PC-9 (cell line): Measurements from ENCODE around the gene HEATR3.

ENCODE experiments used
- CTCF ChIP-seq: fragments of 200-600 bp; sonication (generic); conservative IDR thresholded peaks from 2 replicates; pipeline ENCODE4 v1.6.1; 2017; ENCODE audit warnings: mixed run types, antibody characterized with exemption, mild to moderate bottlenecking, moderate library complexity
- EZH2 ChIP-seq: fragments of 200-600 bp; sonication (generic); IDR thresholded peaks from 2 replicates; pipeline ENCODE4 v1.8.0; 2017; ENCODE audit warnings: antibody characterized with exemption, low read depth

- no peak for TF ChIP-seq CTCF
- no peak for TF ChIP-seq EZH2
These were observed 15.8 kb downstream of the HEATR3 start for GRCh38 chr16:50081428-50082018.
